ENCODE data around the gene PARP12.

The PARP12 gene

DNA sequence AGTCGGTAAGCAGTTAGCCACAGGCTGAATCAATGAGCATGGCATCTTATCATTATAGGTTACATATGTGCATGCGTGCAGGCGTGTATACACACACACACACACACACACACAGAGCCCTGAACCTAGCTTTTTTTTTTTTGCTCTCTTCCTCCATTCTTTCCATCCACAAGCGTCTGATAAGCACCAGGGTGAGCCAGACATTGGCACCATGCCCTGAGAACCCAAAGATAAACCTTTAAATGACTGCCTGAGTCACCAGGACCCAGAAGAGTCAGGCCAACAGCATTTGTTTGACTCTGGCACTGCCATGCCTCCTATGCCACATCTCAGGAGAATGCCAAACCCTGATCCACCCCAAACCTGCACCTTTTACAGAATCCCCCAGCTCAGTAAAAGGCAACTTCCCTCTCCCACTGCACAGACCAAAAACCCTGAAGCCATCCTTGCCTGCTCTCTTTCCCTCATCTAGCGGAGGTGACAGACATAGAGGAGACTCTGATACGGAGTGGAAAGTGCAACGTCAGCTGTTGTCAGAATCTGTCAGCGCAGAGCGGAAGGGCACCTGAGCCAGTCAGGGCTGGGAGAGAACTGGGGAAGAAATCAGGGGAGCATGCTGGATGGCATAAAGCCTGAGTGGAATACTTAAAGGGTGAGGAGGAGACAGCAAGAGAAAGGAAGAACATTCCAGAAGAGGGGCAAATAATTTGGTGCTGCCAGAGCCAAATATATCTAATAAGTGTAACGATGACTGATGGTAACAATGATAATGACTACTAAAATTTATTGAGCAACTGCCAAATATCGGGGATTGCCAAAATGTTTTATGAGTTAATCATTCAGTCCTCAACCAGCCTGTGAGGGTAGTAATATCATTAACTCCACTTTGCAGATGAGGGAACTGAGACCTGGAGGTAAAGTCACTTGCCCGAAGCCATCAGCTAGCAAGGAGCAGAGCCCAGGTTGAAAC, 3.2 kb downstream of the PARP12 start:
- no peak for DNase-seq (ENCODE audit: low spot score)

DNA sequence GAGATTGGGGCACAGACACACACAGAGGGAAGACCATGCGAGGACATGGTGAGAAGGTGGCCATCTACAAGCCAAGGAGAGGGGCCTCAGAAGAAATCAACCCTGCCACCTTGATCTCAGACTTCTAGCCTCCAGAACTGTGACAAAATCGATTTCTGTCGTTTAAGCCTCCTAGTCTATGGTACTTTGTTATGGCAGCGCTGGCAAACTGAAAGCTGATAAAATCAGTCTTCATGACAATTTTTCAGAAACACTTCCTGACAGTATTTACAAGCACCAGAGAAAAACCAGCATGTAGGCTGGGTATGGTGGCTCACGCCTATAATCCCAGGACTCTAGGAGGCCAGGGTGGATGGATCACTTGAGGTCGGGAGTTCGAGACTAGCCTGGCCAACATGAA, 4.2 kb downstream of the PARP12 start:
- DNase-seq (ENCODE audit: low spot score), result no peak

DNA sequence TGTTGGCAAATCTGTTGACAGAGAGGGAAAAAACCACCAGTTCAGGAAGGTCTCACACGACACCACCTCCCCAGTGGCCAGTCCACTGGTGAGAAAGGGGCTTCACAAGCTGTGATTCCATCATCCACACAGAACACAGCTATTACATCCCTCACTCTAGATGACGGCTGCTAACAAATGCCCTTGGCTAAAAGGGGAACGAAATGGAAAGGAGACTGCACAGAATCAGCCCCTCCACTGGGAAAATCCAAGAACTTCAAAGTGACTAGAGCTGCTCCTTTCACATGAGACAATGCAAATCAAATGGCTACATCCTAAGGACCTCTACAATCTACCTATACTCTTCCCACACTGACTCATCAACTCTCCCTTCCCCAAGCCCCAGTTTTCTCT, 5.6 kb downstream of the PARP12 start:
- no peak for DNase-seq (ENCODE audit: low spot score)

DNA sequence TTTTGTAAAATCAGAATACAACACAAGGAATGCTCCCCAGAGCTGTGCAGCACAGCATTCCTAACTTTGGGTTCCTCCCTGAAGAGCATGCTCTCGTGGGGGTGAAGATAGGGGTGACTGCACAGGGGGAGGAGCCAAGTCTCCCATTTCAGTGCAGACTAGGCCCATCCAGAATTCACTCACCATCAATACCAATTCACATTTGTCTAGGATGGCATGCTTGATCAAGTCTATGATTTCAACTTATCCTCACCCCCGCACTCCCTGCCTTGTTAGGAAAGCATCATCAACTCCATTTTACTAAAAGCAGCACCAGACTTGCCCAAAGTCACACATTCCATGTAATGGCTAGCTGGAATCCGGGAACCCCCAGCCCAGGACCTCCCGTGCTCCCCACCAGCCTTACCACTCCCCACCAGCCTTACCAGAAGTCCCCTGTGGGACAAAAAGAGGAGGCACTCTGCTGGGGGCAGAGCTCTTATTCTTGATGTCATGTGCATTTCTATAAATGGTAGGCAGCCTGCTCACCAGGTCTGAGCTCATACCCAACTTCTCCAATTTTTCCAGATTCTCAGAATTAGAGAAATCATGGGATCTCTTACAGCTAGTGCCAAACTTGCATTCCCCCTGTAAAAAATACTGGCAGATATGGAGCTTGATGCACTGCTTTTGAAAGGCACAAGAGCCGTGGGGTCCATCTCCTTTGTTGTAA, 6.2 kb downstream of the PARP12 start:
- no peak for DNase-seq (ENCODE audit: low spot score)

DNA sequence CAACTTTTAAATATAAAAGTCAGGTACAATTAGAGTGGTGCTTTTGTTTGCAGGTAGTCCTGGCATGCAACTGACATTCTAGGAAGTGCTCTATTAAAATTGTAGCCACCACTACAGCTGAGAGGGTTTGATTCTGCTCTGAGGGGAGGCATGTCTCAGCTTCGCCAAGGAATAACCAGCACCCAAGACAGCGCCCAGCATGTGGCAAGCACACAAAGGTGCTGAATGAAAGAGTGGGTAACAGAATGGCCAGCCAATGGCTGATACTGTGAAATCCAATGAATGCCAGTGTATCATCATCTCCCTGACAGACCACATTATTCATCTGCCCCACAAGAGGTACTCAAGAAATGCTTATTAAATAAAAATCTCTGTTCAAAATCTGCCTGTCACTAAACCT, 6.9 kb downstream of the PARP12 start:
- no peak for DNase-seq (ENCODE audit: low spot score)

DNA sequence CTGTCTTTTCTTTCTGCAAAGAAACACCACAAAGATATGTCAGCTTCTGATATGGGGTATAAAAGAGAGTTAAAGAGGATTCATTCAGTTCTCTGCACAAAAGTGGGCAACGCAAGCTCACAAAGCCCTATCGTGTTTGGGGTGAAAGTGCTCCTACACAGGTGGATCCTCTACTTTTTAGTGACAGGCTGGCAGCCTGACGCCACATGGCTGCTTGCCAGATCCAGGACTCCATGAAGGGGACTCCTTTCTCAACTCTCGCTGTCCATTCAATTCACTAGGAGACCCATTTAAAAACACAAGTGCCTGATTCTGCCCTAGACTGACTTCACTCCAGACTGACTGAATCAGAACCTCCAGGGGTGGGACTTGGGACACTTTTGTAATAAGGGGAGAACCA, 8.0 kb downstream of the PARP12 start:
- DNase-seq (ENCODE audit: low spot score), result no peak

DNA sequence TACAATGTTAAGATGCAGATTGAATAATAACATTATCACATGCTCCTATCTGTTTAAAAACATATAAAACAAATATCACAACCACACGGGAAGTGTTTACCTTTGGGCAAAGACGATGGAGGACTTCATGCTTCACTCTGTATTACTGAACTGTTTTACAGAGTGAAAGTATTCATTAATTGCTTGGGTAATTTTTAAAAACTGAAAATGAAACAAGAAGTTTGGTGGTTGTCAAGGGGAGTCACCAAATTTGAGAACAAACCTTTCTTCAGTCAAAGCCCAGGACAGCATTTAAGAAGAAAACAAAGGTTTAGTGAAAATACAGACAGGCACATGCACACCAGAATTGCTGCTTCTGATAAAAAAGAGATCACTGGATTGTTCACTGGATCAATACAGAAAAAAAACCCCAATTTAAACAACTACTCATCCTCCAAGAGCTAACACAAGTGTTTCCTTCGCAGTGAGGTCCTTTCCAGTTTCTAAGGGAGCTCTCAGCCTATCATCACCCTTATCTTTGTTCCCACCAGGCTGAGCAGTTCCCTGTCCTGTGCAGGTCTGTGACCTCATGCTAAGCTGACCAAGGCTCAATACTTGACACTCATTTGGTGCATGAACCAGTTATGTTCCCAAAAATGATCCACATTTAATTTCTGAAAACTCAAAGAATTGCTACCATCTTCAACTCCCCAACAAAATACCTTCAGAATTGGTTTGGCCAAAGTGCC, 8.8 kb downstream of the PARP12 start:
- DNase-seq (ENCODE audit: low spot score), result no peak

DNA sequence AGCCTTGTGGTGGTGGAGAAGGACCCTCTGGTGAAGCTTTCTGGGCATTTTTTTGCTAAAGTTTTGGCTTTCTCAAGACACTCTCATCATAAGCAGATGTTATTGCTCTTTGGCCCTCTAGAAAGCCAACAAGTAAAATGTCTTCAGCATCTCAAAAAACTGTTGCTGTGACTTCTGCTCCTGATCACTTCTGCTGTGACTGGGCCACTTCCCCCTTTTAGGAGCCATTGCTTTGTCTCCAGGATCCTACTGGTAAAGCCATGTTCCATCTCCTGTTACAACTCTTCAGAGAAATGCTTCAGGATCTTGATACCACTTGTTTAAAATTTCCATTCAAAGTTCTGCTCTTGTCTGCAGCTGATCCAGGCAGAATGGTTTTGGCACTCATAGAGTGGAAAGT, 10.9 kb downstream of the PARP12 start:
- no peak for DNase-seq (ENCODE audit: low spot score)

DNA sequence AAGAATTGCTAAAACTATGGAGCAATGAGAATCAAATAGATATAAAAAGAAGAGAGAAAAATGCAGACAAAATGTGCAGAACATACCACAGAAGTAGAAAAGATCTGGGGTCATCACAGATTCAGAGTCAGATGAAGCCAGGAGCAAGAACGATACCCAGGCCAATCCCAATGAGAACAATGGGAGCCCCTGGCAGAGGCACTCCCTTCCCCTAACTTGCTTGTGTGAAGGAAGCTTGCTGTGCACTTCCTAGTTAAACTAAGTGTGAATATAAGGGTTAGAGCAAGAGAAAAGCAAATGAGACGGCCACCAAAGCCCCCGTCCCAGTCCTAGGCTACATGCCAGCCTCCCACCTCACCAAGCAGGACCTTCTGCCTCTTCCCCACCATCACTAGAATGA, 12.7 kb downstream of the PARP12 start:
- no peak for DNase-seq (ENCODE audit: low spot score)

DNA sequence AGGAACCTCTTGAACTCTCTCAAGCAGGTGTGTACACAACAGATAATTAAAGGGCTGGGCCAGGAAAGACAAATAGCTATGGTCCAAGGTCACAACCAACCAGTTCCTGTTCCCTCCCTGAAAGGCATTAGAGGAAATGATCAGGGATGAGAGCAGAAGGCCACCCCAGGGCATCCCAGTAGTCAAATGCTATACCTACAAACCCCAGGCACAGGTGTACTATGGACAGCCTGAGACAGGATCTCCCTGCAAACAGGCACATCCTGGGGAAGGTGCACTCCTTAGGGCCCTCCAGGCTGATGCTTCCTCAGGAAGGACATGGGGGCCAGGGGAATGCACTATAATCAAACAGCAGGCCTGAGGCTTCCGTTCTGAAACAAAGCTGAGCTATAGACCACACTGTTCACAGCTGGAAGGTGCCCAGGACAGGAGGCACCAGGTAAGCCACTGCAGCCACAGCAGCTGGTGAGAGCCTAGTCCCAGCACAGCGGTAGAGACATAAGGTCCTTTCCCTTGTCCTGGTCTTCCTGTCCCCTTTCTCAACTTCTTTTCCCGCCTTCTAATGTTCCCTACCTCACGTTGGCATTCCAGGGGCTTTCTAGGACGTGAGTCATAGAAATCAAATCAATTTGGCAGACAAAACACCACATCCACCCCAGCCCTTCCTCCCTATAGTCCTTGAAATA, 13.3 kb downstream of the PARP12 start:
- no peak for DNase-seq (ENCODE audit: low spot score)

DNA sequence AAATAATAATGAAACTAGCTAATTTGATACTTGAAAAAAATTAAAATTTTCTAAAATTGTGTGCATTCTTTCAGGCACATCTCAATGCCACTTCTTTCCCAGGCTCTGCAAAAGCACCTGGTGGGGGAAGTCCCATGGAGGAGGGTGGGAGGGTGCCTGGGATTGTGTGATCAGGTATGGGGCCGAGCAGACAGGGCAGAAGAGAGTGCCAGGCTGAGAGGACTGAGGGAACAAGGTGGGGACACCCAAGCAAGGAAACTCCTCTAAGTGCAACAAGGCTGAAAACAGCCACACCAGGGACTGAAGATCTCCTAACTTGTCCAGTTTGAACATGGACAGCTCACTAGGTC, 13.8 kb downstream of the PARP12 start:
- no peak for DNase-seq (ENCODE audit: low spot score)

DNA sequence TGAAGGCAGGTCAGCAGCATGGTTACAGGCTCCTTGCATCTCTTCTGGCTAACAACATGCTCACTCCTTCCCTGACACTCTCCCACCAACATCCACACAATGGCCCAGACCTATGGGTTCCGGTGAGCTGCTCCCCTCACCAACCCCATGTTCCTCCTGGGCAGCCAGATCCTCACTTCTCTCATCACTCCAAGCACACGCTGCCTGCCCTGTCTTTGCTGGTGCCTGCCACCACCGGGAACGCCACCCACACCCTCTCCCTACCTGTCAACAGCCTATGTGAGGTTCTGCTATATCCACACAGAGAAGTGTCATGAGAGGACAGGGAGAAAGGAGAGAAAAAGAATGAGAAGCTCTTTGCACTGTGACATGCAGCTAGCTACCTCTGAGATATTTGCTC, 14.6 kb downstream of the PARP12 start:
- no peak for DNase-seq (ENCODE audit: low spot score)

DNA sequence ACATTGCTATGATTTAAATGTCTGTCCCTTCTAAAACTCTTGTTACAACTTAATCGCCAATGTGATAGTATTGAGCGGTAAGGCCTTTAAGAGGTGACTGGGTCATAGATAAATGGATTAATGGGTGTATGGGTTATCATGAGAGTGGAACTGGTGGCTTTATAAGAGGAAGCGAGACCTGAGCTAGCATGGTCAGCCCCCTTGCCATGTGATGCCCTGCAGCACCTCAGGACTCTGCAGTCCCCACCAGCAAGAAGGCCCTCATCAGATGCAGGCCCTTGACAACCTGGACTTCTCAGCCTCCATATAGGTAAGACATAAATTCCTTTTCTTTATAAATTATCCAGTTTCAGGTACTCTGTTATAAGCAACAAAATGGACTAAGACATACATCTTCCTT, 15.6 kb downstream of the PARP12 start:
- no peak for DNase-seq (ENCODE audit: low spot score)

DNA sequence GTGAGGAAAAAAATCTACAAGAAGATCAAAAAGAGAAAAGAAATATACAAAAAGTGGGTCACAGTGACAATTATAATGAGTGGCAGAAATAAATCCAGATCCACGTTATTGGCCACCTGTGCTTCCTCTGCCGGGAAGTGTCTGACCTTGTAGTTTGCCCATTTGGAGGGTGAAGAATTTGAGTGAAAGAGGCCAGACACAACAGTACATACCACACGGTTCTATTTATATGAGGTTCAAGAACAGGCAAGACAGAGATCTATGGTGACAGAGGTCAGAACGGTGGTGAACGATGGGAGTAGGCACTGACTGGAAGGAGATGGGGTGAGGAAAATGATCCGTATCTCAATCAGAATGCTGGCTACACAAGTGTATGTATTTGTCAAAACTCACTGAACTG, 17.1 kb downstream of the PARP12 start:
- no peak for DNase-seq (ENCODE audit: low spot score)

DNA sequence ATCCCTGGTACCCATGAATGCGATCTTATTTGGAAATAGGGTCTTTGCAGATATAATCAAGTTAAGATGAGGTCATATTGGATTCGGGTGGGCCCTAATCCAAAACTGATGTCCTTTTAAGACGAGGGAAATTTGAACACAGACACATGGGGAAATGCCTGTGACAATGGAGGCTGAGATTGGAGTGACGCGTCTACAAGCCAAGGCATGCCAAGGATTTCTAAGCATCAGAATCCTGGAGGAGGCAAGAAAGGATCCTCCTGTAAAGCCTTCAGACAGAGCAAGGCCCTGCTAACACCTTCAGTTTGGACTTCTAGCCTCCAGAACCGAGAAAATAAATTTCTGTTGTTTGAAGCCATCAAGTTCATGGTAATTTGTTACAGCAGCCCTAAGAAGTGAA, 18.5 kb downstream of the PARP12 start:
- DNase-seq (ENCODE audit: low spot score), result no peak

DNA sequence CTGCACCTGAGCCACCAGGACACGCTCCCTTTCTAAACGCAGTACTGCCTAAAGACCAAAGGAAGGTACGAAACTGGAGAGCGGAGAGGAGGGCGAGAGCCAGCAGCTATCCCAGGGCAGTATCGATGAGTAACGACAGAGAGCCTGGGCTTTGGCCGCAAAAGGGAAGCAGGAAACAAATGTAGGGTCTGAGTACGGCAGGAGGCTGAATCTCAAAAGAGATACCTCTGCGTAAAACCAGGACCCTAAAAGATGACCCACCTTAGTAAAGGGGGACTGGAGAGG, 20.4 kb downstream of the PARP12 start:
- no peak for DNase-seq (ENCODE audit: low spot score)

DNA sequence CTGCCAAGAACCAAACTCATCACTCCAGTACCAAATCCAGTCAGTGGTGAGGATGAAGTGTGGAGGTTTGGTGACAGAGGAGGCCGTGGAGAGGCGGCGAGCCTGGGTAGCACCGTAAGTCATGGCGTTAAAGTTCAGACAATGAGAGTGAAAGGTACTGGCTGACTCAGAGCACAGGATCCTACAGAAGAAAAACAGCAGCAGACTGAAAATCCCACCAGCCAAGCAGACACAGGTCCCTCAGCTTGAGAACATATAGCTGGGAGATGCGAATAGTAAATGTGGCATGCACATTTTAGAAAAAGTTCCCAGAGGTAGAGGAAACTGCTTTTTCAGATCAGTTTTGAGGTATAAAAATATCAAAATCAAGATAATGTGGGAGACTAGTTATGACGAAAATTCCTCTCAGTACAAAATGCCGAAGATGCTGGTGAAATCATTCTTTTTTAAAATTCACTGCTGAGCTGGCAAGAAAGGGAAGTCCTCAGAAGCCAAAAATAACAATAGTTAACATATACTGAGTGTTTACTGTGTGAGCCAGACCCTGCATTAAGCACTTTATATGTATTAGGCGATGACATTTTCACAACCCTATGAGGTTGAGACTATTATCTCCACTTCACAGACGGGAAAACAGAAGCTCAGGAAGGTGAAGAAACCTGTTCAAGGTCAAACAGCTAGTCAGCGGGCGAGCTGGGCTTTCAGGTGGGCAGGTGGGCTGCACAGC, 20.9 kb downstream of the PARP12 start:
- no peak for DNase-seq (ENCODE audit: low spot score)

DNA sequence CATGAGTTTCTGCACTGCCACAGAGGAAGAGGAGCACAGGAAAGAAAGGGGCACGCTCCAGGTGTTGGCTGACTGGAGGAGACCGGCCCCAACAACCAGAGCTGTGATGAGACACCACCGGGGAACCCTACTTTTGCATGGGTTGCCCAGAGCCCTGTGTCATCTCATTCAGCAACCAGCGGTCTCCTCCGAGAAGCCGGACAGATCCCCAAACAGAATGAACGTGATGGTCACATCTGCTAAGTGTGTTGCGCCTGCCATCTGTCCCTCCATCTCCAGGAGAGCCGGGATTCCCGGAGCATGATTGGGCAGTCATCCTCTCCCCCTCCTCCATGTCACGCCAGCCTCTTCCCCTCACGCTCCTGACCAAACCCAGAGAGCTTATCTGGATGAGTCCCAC, 22.9 kb downstream of the PARP12 start:
- DNase-seq (ENCODE audit: low spot score), result no peak

DNA sequence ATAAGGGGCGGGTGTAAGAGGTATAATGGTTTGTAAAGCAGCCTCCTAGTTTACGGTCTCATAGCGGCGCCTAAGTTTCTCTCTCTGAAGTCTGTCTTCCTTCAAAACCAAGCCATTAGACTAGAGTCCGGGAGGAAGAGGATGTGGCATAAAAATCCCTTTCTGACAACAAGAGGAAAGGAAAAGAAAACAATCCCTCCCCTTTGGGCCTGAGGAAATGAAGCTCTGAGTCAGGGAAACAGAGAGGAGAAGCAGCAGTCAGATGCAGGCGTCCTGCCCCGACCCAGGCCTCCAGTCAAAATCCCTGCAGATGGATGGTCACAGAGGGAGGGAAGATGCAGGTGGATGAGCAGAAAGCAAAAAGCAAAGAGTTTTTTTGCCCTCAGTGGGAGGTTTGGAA, 23.7 kb downstream of the PARP12 start:
- no peak for DNase-seq (ENCODE audit: low spot score)

DNA sequence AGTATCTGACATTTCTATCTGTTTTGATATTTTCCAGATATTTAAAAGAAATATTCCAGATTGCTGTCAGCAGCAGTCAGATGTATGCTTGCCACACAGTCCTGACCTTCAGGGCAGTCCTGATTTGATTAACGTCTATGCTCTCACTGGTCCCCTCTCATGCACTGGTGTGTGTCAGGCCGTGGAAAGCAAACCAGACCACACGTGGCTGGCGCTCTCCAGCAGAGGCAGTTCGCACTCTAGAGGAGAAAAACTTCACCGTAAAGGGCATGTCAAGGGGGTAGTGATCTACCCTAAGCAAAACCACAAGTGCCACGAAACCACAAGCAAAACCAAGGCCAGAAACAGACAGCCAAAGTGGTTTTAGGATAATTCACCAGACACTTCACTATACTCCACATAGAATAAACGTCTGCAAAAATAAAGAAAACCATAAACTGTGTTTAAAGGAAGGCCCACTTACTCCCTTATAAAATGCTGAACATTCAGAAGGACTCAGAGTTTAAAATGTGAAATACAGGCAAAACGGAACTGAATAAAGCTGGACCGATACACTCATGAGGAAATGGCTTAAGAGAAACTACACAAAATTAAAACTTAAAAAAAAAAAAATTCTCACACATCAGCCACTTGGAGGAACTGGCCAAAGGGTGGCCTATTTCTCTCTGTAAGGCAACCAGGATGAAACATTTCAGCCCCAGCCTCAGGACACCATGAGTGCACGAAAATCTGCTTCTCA, 26.4 kb downstream of the PARP12 start:
- no peak for DNase-seq (ENCODE audit: low spot score)
